GM12801 (cell line): ENCODE measurements around the gene FYB1.

ENCODE experiments used
- TF ChIP-seq, protein P1 (sequence below): IDR thresholded peaks from one replicate; pipeline ENCODE4 v1.5.1; 2011; ENCODE audit warnings: control low read depth; ENCODE audit not compliant: insufficient read length; ENCODE audit errors: extremely low read depth

FYB1 gene

DNA sequence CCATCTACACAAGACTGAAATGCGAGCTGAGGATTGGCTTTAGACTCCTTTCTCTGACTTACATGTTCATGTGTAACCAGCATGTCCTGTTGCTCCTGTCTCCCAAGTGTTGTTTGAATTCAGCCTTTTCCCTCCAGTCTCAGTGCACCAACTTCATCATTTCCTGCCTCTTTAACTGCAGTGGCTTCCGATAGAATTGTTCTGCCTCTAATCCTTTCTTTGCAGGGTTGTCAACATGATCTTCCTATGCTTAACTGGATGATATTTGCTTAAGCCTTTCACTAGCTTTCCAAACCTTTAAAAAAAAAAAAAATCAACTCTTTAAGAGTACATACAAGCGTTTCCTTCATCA, 6.7 kb upstream of the FYB1 start:
- TF ChIP-seq, protein P1, sequence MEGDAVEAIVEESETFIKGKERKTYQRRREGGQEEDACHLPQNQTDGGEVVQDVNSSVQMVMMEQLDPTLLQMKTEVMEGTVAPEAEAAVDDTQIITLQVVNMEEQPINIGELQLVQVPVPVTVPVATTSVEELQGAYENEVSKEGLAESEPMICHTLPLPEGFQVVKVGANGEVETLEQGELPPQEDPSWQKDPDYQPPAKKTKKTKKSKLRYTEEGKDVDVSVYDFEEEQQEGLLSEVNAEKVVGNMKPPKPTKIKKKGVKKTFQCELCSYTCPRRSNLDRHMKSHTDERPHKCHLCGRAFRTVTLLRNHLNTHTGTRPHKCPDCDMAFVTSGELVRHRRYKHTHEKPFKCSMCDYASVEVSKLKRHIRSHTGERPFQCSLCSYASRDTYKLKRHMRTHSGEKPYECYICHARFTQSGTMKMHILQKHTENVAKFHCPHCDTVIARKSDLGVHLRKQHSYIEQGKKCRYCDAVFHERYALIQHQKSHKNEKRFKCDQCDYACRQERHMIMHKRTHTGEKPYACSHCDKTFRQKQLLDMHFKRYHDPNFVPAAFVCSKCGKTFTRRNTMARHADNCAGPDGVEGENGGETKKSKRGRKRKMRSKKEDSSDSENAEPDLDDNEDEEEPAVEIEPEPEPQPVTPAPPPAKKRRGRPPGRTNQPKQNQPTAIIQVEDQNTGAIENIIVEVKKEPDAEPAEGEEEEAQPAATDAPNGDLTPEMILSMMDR, result no peak

DNA sequence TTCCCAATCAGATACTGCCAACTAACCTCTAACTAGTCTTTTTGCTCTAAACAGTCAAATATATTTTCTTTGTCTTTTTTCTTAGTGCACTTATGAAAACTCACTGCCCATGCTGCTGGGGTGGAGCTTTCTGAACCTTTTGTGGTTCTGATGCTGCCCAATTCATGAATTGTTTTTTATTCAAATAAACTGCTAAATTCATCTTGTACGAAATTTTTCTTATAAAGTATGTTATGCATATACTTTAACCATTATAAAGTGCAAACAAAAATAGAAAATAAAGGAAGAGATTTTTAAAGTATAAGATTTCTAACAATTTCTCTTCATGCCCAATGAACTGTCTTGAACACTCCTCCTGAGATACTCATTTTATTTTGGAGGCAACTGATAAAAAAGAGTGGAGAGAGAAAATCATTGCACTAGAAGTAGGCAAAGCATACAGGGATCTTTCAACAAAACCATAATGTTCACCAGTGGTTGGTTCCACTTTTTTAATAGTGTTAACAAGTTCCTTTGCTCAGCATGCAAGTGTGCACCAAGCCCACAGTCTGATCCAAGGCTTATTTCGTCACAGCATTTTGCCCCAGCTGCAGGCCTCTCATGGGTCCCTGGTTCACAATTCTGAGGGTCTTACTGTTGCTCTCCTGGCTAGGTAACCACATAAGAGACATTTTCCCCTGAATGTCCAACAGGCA, 6.2 kb upstream of the FYB1 start:
- TF ChIP-seq, protein P1, result no peak

DNA sequence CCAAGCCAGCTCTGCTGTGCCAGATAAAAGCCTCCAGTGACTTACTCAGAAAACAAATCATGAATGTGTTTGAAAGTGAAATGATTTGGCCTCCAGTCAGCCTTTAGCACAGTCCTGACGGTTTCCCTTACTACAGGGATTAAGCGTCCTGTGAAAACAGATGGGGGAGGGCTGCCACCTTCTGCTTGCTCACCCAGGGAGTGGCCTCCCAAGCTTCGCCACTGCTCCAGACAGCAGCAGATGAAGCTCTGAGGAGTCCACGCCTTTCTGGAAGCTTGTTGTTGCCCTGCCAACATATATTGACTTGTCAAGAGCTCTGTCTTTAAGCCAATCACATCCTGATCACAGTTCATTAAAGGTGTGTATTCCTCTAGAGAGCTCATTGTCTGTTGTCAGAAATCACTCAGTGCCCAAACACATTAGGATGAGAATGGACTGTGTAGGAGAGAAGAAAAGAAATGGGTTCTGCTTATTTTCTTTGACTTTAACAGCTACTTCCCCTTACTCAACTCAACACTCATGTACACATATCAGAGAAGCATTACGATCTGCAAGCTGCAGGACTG, 4.9 kb upstream of the FYB1 start:
- TF ChIP-seq, protein P1, result no peak

DNA sequence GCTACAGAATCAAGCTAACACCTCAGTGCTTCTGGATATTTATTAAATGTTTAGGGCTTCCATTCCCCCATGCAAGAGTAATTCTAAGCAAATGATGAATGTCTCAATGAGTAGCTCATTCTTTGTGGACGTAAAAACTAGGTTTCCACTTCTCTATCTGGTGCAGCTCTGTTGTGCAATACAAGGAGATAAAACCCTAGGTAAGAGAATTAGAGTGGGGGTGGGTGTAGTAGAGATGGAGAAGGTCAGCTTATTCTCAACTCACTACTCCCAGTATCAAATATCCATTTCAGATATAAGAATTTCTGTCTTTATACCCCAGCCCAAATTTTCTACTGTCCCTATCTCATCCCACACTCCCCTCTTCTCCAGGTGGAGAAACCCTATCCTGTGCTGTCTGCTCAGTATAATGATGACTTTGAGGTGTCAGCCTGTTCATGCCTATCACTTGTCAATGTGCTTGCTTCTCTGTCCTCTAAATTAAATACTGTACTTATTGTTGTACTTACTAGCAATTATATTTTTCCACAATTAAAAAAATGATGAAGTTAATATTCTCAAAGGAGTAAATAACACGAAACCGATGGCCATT, 4.3 kb upstream of the FYB1 start:
- TF ChIP-seq, protein P1, result no peak

DNA sequence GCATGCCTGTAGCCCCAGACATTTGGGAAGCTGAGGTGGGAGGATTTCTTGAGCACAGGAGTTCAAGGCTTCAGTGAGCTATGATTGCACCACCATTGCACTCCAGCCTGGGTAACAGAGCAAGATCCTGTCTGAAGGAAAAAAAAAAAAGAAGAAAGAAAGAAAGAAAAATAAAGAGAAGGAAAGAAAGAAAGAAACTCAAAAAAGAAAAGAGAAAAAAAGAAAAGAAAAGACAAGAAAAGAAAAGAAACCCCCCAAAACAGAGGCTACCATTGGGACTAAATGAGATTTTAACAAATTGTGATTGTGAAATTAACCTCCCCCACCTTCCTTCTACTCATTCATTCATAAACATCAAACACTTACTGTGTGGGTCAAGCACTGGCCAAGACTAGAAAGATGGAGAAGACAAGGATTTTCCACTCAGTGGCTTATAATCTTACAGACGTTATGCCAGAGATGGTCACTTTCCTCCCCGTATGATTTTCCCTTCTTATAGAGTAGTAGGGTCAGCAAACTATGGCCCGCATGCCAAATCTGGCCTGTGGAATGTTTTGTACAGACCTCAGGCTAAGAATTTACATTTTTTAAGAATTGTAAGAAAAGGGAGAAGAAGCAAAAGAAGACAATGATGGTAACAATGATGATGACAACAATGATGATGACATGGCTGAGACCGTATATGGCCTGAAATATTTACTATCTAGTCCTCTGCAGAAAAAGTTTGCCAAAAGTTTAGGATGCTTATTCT, 1.1 kb upstream of the FYB1 start:
- TF ChIP-seq, protein P1, result no peak

DNA sequence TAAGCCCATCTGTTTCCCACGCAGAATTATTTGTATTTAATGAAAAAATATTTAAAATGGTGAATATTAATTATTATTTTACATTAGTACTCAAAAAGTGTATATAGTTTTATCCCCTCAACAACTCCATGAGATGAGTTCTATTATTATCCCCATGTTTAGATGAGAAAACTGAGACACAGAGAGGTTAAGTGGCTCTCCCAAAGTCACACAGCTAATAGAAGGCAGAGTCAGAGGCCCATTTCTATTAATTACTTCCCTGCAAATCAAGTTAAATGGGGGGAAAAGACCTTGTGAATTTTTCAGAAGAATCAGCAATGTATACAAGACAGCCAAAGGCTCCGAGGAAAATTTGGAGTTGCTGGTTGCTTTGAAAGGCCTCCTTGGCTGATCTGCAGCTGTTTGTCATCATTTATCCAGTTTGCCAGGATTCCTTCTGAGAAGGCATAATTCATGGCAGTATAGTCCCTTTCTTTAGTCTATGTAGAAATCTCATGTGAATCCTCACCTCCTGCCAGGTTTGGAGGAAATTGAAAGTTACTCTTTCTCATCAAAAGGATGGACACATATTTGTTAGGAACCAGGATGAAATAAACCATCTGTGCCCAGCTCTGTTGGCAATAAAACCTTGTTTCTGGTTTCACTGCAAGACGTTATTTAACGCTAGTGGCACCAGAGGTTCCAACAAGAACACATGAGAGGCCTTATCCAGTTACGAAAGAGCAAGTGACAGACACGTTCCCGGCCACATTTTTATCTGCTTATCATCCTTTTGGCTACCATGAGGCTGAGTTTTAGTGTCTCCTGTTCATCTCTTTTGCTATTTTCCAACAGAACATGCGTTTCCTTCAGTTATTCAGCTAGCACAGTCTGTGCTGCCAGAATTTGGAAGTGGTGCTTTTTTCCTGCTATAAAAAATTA, 621 bp downstream of the FYB1 start:
- TF ChIP-seq, protein P1, result no peak
